Neural cell (in vitro differentiated cells): ENCODE results near the gene CLTCL1. TPM values are rescaled to one million over a fixed set of nuclear protein-coding genes. Genes with fewer than 3 reads are reported as not detected.

Source experiments
- H2AFZ ChIP-seq: fragments of 200-600, 300-800 bp; sonication (generic), shearing (Covaris generic); 2 replicates; pipeline ENCODE4 v1.6.0; 2014; ENCODE audit warnings: low read depth, mild to moderate bottlenecking, antibody characterized with exemption, low read length, moderate library complexity
- H3F3A ChIP-seq: fragments of 200-600 bp; shearing (Covaris generic); 2 replicates; pipeline ENCODE4 v1.6.1; 2016; ENCODE audit warnings: mild to moderate bottlenecking, moderate library complexity, mixed read lengths, antibody characterized with exemption, low read length; ENCODE audit not compliant: insufficient read depth, poor library complexity, severe bottlenecking
- H3K27ac ChIP-seq: fragments of 200-600, 300-800 bp; sonication (generic), shearing (Covaris generic); 2 replicates; pipeline ENCODE4 v1.5.1; 2014; ENCODE audit warnings: mild to moderate bottlenecking, low read length, moderate library complexity
- H3K27me3 ChIP-seq: fragments of 300-800, 200-600 bp; sonication (generic), shearing (Covaris generic); 2 replicates; pipeline ENCODE4 v1.6.0; 2014; ENCODE audit warnings: mild to moderate bottlenecking, low read depth, low read length, moderate library complexity; ENCODE audit not compliant: insufficient read depth
- H3K36me3 ChIP-seq: fragments of 300-800, 200-600 bp; sonication (generic), shearing (Covaris generic); 2 replicates; pipeline ENCODE4 v1.5.1; 2014; ENCODE audit warnings: mild to moderate bottlenecking, antibody characterized with exemption, low read length, moderate library complexity; ENCODE audit not compliant: insufficient read depth
- H3K4me2 ChIP-seq: fragments of 300-800, 200-600 bp; sonication (generic), shearing (Covaris generic); 2 replicates; pipeline ENCODE4 v1.6.0; 2014; ENCODE audit warnings: mild to moderate bottlenecking, low read length
- H3K4me3 ChIP-seq: fragments of 300-800, 200-600 bp; sonication (generic), shearing (Covaris generic); 2 replicates; pipeline ENCODE4 v1.5.1; 2014; ENCODE audit warnings: mild to moderate bottlenecking, low read length, moderate library complexity
- H3K79me2 ChIP-seq: fragments of 200-600 bp; shearing (Covaris generic); replicated peaks from 2 replicates; pipeline ENCODE4 v1.6.0; 2014; ENCODE audit warnings: mild to moderate bottlenecking, low read length, moderate library complexity; ENCODE audit not compliant: insufficient read depth
- H3K9ac ChIP-seq: fragments of 300-800, 200-600 bp; sonication (generic), shearing (Covaris generic); 2 replicates; pipeline ENCODE4 v1.6.1; 2016; ENCODE audit warnings: mild to moderate bottlenecking, low read length, mixed read lengths
- H3K9me2 ChIP-seq: fragments of 200-600 bp; shearing (Covaris generic); 2 replicates; pipeline ENCODE4 v1.6.1; 2016; ENCODE audit warnings: mild to moderate bottlenecking, low read length, mixed read lengths; ENCODE audit not compliant: insufficient read depth
- H3K9me3 ChIP-seq: fragments of 200-600, 300-800 bp; sonication (generic), shearing (Covaris generic); 2 replicates; pipeline ENCODE4 v1.6.1; 2016; ENCODE audit warnings: mild to moderate bottlenecking, mixed run types, low read length, moderate library complexity, mixed read lengths
- H4K20me1 ChIP-seq: fragments of 200-600 bp; shearing (Covaris generic); 2 replicates; pipeline ENCODE4 v1.6.1; 2016; ENCODE audit warnings: mild to moderate bottlenecking, mixed run types; ENCODE audit not compliant: insufficient read depth
- EP300 ChIP-seq: fragments of 450-650 bp; conservative IDR thresholded peaks from 2 replicates; pipeline ENCODE4 v1.6.1; 2014; ENCODE audit warnings: antibody characterized with exemption, mild to moderate bottlenecking, moderate library complexity; ENCODE audit not compliant: poor library complexity, severe bottlenecking
- EZH2 ChIP-seq: fragments of 200-600, 300-800 bp; shearing (Covaris generic), sonication (generic); IDR thresholded peaks from 2 replicates; pipeline ENCODE4 v1.6.1; 2014; ENCODE audit warnings: antibody characterized with exemption, low read length, borderline replicate concordance, mild to moderate bottlenecking; ENCODE audit not compliant: insufficient read depth, poor library complexity, severe bottlenecking
- MXI1 ChIP-seq: fragments of 450-650 bp; conservative IDR thresholded peaks from 2 replicates; pipeline ENCODE4 v1.6.1; 2014; ENCODE audit warnings: antibody characterized with exemption, mild to moderate bottlenecking; ENCODE audit not compliant: poor library complexity, severe bottlenecking
- POLR2AphosphoS5 ChIP-seq: IDR thresholded peaks from 2 replicates; pipeline ENCODE4 v1.6.1; 2012
- RAD21 ChIP-seq: fragments of 450-650 bp; conservative IDR thresholded peaks from 2 replicates; pipeline ENCODE4 v1.6.1; 2014; ENCODE audit warnings: antibody characterized with exemption, mild to moderate bottlenecking, moderate library complexity
- SMC3 ChIP-seq: fragments of 450-650 bp; conservative IDR thresholded peaks from 2 replicates; pipeline ENCODE4 v1.6.1; 2014; ENCODE audit warnings: antibody characterized with exemption, mild to moderate bottlenecking, moderate library complexity; ENCODE audit not compliant: poor library complexity
- TAF1 ChIP-seq: IDR thresholded peaks from 2 replicates; pipeline ENCODE4 v1.6.1; 2012; ENCODE audit warnings: low read depth
- polyA plus RNA-seq: library from polyadenylated mRNA; depleted of rRNA; stranded (reverse); fragments of >200 nt; gene quantifications from 2 replicates; pipeline ENCODE4 v1.2.3, GENCODE V29; 2014
- TF ChIP-seq, protein P1 (sequence below): fragments of 450-650 bp; IDR thresholded peaks from 2 replicates; pipeline ENCODE4 v1.5.1; 2014; ENCODE audit warnings: antibody characterized with exemption, mild to moderate bottlenecking, moderate library complexity; ENCODE audit not compliant: poor library complexity, severe bottlenecking
- TF ChIP-seq, protein P2 (sequence below): IDR thresholded peaks from 2 replicates; pipeline ENCODE4 v1.6.1; 2012; ENCODE audit warnings: borderline replicate concordance

CLTCL1 gene
- polyA plus RNA-seq, 1 donor from 2014 or later = 7.8 TPM

DNA sequence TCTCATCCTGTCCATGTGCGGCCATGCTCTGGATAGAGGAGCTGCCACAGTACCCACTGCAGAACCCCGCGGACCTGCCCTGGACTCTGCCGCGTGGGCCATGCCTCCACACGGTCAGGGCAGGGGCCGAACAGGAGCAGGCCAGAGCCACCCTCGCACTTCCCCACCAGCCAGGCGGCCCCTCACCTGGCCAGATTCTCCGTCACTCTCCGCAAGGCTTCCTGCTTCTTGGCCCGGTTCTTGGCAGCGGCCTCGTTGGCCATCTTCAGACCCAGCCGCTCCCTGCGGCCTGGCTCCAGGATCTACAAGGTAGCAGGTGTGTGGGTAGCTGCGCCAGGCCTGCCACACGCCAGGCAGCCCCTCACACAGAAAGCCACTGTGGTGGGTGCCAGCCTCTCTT, 156.6 kb downstream of the CLTCL1 start:
- H3K9me3 ChIP-seq = no peaks in the 10 kb centered on the region
- H3K36me3 ChIP-seq = no peaks in the 10 kb centered on the region
- no peak overlapping the region for H3K9ac ChIP-seq
- H3K27ac ChIP-seq = no peak overlapping the region
- H3K79me2 ChIP-seq = no peaks in the 10 kb centered on the region
- no peak overlapping the region for H3K4me2 ChIP-seq
- H3K27me3 ChIP-seq = no peaks in the 10 kb centered on the region
- no peak overlapping the region for H2AFZ ChIP-seq
- no peaks in the 10 kb centered on the region for H3K9me2 ChIP-seq
- H3K4me3 ChIP-seq = no peak overlapping the region
- no peaks in the 10 kb centered on the region for H3F3A ChIP-seq
- H4K20me1 ChIP-seq = no peaks in the 10 kb centered on the region
- no peak for TF ChIP-seq RAD21
- no peak for TF ChIP-seq POLR2AphosphoS5
- TF ChIP-seq, protein P1, sequence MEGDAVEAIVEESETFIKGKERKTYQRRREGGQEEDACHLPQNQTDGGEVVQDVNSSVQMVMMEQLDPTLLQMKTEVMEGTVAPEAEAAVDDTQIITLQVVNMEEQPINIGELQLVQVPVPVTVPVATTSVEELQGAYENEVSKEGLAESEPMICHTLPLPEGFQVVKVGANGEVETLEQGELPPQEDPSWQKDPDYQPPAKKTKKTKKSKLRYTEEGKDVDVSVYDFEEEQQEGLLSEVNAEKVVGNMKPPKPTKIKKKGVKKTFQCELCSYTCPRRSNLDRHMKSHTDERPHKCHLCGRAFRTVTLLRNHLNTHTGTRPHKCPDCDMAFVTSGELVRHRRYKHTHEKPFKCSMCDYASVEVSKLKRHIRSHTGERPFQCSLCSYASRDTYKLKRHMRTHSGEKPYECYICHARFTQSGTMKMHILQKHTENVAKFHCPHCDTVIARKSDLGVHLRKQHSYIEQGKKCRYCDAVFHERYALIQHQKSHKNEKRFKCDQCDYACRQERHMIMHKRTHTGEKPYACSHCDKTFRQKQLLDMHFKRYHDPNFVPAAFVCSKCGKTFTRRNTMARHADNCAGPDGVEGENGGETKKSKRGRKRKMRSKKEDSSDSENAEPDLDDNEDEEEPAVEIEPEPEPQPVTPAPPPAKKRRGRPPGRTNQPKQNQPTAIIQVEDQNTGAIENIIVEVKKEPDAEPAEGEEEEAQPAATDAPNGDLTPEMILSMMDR = no peak
- no peak for TF ChIP-seq TAF1
- TF ChIP-seq, protein P2, sequence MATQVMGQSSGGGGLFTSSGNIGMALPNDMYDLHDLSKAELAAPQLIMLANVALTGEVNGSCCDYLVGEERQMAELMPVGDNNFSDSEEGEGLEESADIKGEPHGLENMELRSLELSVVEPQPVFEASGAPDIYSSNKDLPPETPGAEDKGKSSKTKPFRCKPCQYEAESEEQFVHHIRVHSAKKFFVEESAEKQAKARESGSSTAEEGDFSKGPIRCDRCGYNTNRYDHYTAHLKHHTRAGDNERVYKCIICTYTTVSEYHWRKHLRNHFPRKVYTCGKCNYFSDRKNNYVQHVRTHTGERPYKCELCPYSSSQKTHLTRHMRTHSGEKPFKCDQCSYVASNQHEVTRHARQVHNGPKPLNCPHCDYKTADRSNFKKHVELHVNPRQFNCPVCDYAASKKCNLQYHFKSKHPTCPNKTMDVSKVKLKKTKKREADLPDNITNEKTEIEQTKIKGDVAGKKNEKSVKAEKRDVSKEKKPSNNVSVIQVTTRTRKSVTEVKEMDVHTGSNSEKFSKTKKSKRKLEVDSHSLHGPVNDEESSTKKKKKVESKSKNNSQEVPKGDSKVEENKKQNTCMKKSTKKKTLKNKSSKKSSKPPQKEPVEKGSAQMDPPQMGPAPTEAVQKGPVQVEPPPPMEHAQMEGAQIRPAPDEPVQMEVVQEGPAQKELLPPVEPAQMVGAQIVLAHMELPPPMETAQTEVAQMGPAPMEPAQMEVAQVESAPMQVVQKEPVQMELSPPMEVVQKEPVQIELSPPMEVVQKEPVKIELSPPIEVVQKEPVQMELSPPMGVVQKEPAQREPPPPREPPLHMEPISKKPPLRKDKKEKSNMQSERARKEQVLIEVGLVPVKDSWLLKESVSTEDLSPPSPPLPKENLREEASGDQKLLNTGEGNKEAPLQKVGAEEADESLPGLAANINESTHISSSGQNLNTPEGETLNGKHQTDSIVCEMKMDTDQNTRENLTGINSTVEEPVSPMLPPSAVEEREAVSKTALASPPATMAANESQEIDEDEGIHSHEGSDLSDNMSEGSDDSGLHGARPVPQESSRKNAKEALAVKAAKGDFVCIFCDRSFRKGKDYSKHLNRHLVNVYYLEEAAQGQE = no peak
- TF ChIP-seq EP300 = no peak
- no peak for TF ChIP-seq MXI1
- TF ChIP-seq SMC3 = no peak
- TF ChIP-seq EZH2 = no peak

DNA sequence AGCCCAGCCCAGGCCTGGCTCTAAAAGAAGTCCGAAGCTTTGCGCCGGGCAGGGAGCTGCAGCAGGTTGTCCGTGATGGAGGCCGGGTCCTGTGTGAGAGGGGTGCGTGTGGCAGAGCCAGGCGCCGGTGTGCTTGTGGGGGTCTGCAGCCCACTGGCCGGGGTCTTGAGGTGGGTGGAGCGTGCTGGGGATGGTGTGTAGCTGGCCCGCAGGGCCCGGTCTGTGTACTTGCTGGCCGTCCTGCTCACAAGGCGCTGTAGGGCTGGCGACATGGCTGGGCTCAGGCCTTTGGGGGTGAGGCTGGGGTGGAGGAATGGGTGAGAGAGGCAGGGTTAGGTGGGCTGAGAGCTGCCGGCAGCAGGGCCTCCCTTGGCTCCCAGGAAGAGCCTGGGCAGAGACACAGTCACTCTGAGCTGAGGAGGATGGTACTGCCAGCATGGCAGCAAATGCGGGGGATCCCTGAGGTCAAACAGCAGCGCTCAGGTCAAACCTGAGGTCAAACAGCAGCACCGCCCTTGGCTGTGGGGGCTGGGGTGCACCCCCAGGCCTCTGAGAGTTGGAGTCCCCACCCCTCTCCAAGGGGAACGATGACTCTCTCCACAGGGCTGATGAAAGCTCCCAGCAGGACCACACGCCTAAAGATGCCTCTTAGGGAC, 157.2 kb downstream of the CLTCL1 start:
- H3K4me3 ChIP-seq = no peak overlapping the region
- H3K9me3 ChIP-seq = no peaks in the 10 kb centered on the region
- no peaks in the 10 kb centered on the region for H3K27me3 ChIP-seq
- H4K20me1 ChIP-seq = no peaks in the 10 kb centered on the region
- H2AFZ ChIP-seq = no peak overlapping the region
- H3K36me3 ChIP-seq = no peaks in the 10 kb centered on the region
- H3K9ac ChIP-seq = no peak overlapping the region
- TF ChIP-seq, protein P1 = no peak
- TF ChIP-seq TAF1 (no peak), POLR2AphosphoS5 (no peak), MXI1 (no peak), EP300 (no peak), RAD21 (no peak), SMC3 (no peak), EZH2 (no peak)
- TF ChIP-seq, protein P2 = no peak
- H3K9me2 ChIP-seq = no peaks in the 10 kb centered on the region
- no peak overlapping the region for H3K27ac ChIP-seq
- no peak overlapping the region for H3K4me2 ChIP-seq
- H3F3A ChIP-seq = no peaks in the 10 kb centered on the region
- H3K79me2 ChIP-seq = no peaks in the 10 kb centered on the region
